ENCODE measurements around the gene FBXO11.

- TF ChIP-seq CTCF (IDR thresholded peaks at IDR 0.05; ENCODE audit: low read depth, low read length, missing input control) (no peak), REST (IDR thresholded peaks at IDR 0.05) (no peak), RXRA (IDR thresholded peaks at IDR 0.05) (no peak), MAX (IDR thresholded peaks at IDR 0.05) (no peak)
Measured at GRCh38 chr2:47897883-47898731, 8.2 kb downstream of the FBXO11 start.

All from liver (tissue), 3 donors.